Fibroblast of pulmonary artery (primary cell): ENCODE measurements around the gene CNTNAP2.

Source experiments
- DNase-seq: peaks from one replicate; pipeline ENCODE4 v3.0.0-alpha.2; 2010; ENCODE audit warnings: low read depth
- H3K4me3 ChIP-seq: replicated peaks from 2 replicates; pipeline ENCODE4 v1.5.1; 2011; ENCODE audit warnings: low read depth, mild to moderate bottlenecking, control low read depth, low read length, moderate library complexity
- CTCF ChIP-seq: IDR thresholded peaks from 2 replicates; pipeline ENCODE4 v1.5.1; 2011; ENCODE audit warnings: mild to moderate bottlenecking, control low read depth, low read length, inconsistent platforms; ENCODE audit errors: missing control alignments

CNTNAP2 gene

DNA sequence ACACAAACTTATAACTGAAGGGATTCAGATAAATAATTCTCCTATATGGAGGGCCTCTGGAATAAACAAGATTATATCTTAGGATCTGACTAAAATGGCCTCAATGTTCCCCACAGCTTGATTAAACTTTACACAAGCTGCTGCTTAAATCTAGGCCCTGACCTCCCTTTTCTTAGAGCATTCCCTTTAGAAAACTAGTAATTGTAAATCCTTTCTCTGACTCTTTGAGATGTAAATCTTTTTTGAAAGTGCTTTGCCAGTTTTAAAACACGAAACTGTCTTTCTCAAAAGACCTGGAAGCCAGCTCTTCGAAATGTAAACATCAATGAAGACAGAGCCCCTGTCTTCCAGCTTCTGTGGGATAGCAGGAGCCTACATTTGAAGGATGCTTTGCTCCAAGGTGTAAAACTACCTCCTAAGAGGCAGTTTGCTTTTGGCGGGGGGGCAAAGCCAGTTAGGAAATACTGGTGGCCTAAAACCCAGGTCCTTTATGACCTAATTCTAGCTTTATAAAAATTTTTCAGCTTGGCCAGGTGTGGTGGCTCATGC is 758.7 kb downstream of the CNTNAP2 start:
- no peak overlapping the region for H3K4me3 ChIP-seq
- no peak for DNase-seq
- TF ChIP-seq CTCF = no peak

DNA sequence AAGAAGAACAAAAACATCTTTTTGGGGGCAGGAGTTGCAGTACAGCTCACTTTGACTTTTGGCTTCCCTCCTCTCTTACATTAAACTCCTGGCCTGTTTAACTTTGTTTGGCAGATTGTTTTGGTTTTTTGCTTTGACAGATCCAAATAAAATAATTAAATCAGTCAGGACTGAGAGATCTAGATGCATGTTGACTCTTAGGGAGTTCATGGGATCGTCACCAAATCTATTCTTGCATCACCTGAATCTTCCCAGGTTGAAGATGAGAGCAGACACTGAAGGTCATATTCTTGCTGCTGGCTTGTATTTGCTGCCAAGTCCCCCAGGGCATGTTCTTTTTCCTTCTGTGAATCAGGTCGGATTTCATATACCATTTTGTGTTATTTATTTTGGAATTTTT is 759.4 kb downstream of the CNTNAP2 start:
- no peak for DNase-seq
- no peak for TF ChIP-seq CTCF
- H3K4me3 ChIP-seq = no peak overlapping the region

DNA sequence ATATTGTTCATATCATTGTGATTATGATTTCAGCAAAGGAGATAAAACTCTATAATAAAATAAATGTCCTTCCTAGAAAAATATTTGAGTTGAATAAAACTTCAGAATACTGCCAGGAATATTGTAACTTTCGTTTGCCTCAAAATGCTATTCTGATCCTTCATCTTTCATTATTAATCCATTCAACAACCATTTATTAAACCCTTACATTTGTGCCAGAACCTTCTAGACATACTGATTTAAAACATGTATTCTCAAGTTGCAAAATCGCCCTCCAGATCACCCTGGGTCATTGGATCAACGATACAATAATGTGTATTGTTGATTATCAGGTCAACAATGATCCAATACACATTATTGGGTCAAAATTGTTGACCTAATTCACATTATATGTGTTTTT is 759.8 kb downstream of the CNTNAP2 start:
- no peak overlapping the region for H3K4me3 ChIP-seq
- no peak for DNase-seq
- no peak for TF ChIP-seq CTCF

DNA sequence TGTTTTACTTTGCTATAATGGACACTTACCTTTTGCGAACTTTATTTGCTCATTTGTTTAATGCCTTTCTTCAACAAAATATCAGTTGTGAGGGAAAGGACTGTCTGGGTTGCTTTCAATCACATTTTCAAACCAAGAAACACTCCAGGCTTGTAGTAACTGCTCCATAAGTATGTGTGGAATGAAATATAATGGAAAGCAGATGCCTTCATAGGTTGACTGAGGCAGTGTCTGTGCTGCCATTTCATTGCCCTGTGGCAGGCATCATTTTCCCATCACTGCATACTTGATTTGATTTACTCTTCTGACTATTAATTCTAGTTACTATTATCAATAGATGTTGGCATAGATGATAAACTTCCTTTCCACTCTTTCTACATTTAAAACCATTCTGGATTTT is 762.3 kb downstream of the CNTNAP2 start:
- TF ChIP-seq CTCF = no peak
- no peak for DNase-seq
- H3K4me3 ChIP-seq = no peak overlapping the region

DNA sequence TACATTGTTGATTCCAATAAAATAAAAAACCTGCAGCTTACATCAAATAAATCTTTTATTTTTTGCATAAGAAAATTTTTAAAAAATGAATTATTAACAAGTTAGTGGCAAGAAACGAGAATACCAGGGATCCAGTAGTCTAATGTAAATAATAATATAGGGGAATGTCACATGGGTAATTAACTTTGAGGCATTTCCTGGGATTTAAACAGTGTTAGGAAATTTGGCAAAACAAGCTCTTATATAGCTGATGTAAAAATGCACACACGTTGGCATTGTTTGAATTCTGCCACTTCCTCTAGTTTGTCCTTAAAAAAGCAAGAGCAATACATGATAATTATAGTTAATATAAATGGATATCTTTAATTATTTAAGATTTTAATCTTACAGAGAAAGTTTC is 768.6 kb downstream of the CNTNAP2 start:
- DNase-seq = no peak
- no peak for TF ChIP-seq CTCF

DNA sequence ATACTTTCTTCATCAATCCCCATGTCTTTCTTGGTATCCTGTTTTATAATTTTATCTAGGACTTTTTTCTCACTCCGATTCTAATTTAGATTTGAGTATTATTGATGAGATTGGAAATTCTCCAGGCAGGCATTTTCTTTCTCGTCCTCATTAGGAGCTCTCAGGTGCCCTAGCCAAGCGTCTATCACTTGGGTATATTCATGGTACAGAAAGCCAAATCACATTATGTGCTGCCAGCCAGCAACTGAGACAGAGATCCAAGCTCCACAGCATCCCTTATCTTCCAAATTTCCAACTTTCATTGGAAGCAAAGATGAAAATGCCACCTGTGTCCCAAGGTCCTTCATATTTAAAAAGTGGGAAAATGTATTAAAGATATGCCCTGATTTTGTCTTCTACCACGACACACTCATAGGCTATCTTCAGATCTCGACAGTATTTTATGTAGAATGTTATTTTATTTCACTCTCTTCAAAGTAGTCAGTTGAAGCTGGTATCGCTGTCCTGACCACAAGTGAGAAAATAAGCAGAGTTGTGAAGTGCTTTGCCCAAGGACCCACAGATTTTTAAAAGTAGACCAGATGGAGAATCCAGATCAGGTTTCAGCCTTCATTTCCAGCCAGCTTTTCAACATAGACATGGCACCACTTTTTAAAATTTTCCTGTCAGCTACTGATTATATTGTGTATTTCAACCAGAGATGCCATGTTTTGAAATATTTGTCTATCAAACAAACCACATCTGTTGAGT is 773.4 kb downstream of the CNTNAP2 start:
- no peak for TF ChIP-seq CTCF
- DNase-seq = no peak
- no peak overlapping the region for H3K4me3 ChIP-seq

More for the DNA sequence above, 768.6 kb downstream of the CNTNAP2 start:
- no peak overlapping the region for H3K4me3 ChIP-seq

DNA sequence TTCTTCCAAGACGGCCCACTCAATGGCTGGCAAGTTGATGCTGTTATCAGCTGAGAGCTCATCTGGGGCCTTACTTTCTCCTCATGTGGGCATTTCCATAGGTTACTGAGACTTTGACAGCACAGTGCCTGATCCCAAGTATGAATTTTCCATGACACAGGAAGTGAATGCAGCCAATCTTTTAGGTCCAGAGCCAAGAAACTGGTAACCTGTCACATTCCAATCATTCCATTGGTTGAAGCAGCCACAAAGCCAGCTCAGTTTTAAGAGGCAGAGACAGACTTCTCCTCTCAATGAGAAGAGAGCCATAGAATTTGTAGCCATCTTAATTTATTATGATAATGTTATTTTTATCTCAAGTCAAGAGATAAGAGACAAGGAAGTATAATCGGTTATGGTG is 775.5 kb downstream of the CNTNAP2 start:
- no peak overlapping the region for H3K4me3 ChIP-seq
- TF ChIP-seq CTCF = no peak
- no peak for DNase-seq
